ENCODE measurements around the gene CDC42BPA. TPM values are rescaled to one million over a fixed set of nuclear protein-coding genes. Genes with fewer than 3 reads are reported as not detected.

CDC42BPA gene
- total and polyA plus RNA-seq, 9 of the 15 experiments (the other 6 are each of a cell fraction or from before 2014, with no cell fraction given) = 8.0 to 77.5 (median 52.1) TPM

DNA sequence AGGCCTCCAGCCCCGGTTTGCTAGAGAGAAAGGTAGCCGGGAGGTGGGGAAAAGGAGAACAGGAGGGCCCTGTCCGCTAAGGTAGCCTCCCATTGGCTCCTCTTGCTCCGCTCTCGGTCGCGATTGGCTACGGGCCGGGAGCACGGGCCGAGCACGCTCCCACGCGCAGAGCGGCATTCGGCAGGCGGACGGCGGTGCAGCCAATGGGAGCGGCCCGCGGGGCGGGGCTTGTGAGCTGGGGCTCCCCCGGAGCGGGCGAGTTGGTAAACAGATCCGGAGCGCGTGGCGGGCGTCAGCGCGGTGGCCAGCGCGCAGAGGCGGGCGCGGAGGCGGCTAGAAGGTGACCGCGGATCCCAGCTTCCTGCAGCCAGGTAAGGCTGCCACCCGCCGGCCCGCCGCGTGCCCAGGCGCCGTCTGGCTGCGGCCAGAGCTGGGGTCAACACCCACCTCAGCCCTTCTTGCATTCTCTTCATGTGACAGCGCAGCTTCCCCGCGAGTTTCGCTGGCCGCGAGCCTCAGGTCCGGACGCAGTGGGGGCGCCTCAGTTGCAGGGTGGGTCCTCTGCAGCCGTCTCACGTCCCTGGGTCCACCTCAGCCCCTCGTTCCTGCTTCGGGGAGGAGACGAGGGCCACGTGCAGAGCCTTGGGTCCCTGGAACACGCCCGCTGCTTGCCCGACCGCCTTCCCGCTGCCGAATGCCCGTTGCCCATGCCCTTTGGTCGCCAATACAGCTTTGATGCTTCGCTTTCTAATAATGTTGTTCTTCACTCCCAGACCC lies 378.1 kb downstream of the CDC42BPA start, which contains the start of gene COQ8A (continued):
- 0 out of 2 replicates have a peak, but pooled peaks have one; percentile 29 for TF ChIP-seq SMAD3 (CRISPR knock-in tag; conservative IDR thresholded peaks at IDR 0.05)
- TF ChIP-seq CREM (IDR thresholded peaks at IDR 0.05; ENCODE audit: low read depth) = peak; percentile 87
- TF ChIP-seq PHF8 (IDR thresholded peaks at IDR 0.05; ENCODE audit: borderline replicate concordance, low read length) = peak; percentile 60; the same call in 1 of the 2 replicates
- TF ChIP-seq, protein P1, sequence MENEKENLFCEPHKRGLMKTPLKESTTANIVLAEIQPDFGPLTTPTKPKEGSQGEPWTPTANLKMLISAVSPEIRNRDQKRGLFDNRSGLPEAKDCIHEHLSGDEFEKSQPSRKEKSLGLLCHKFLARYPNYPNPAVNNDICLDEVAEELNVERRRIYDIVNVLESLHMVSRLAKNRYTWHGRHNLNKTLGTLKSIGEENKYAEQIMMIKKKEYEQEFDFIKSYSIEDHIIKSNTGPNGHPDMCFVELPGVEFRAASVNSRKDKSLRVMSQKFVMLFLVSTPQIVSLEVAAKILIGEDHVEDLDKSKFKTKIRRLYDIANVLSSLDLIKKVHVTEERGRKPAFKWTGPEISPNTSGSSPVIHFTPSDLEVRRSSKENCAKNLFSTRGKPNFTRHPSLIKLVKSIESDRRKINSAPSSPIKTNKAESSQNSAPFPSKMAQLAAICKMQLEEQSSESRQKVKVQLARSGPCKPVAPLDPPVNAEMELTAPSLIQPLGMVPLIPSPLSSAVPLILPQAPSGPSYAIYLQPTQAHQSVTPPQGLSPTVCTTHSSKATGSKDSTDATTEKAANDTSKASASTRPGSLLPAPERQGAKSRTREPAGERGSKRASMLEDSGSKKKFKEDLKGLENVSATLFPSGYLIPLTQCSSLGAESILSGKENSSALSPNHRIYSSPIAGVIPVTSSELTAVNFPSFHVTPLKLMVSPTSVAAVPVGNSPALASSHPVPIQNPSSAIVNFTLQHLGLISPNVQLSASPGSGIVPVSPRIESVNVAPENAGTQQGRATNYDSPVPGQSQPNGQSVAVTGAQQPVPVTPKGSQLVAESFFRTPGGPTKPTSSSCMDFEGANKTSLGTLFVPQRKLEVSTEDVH (IDR thresholded peaks at IDR 0.05; ENCODE audit: low read depth, partially characterized antibody) = no peak
- 0 out of 2 replicates have a peak, but pooled peaks have one; percentile 25 for TF ChIP-seq GABPA (tag; conservative IDR thresholded peaks at IDR 0.05; ENCODE audit: low read depth)
- TF ChIP-seq ZKSCAN3 (CRISPR knock-in tag; IDR thresholded peaks at IDR 0.05) = no peak
- TF ChIP-seq, protein P2, sequence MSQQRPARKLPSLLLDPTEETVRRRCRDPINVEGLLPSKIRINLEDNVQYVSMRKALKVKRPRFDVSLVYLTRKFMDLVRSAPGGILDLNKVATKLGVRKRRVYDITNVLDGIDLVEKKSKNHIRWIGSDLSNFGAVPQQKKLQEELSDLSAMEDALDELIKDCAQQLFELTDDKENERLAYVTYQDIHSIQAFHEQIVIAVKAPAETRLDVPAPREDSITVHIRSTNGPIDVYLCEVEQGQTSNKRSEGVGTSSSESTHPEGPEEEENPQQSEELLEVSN (IDR thresholded peaks at IDR 0.05; ENCODE audit: borderline replicate concordance in 1 of 2, extremely low read depth in 1 of 2, insufficient read depth in 1 of 2, insufficient read length in 1 of 2, low read depth in 1 of 2, low read length in 1 of 2, poor library complexity in 1 of 2, severe bottlenecking in 1 of 2) = peak; percentile 83 to 93
- TF ChIP-seq, protein P3, sequence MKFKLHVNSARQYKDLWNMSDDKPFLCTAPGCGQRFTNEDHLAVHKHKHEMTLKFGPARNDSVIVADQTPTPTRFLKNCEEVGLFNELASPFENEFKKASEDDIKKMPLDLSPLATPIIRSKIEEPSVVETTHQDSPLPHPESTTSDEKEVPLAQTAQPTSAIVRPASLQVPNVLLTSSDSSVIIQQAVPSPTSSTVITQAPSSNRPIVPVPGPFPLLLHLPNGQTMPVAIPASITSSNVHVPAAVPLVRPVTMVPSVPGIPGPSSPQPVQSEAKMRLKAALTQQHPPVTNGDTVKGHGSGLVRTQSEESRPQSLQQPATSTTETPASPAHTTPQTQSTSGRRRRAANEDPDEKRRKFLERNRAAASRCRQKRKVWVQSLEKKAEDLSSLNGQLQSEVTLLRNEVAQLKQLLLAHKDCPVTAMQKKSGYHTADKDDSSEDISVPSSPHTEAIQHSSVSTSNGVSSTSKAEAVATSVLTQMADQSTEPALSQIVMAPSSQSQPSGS (CRISPR knock-in tag; IDR thresholded peaks at IDR 0.05) = peak; percentile 87
- TF ChIP-seq POLR2G (IDR thresholded peaks at IDR 0.05; ENCODE audit: low read depth, low read length) = peak; percentile 93
- TF ChIP-seq TAF9B (IDR thresholded peaks at IDR 0.05; ENCODE audit: partially characterized antibody) = no peak
- TF ChIP-seq, protein P4, sequence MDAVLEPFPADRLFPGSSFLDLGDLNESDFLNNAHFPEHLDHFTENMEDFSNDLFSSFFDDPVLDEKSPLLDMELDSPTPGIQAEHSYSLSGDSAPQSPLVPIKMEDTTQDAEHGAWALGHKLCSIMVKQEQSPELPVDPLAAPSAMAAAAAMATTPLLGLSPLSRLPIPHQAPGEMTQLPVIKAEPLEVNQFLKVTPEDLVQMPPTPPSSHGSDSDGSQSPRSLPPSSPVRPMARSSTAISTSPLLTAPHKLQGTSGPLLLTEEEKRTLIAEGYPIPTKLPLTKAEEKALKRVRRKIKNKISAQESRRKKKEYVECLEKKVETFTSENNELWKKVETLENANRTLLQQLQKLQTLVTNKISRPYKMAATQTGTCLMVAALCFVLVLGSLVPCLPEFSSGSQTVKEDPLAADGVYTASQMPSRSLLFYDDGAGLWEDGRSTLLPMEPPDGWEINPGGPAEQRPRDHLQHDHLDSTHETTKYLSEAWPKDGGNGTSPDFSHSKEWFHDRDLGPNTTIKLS (IDR thresholded peaks at IDR 0.05; ENCODE audit: borderline replicate concordance, low read depth) = peak; percentile 72; the same call in 1 of the 2 replicates
- peak; percentile 96 for TF ChIP-seq LEF1 (IDR thresholded peaks at IDR 0.05)
- TF ChIP-seq HDAC8 (tag; IDR thresholded peaks at IDR 0.05) = 0 out of 2 replicates have a peak, but pooled peaks have one; percentile 26
- TF ChIP-seq BHLHE40 (IDR thresholded peaks at IDR 0.05; ENCODE audit: low read length) = peak; percentile 100
- peak; percentile 88 for TF ChIP-seq HMGN3 (IDR thresholded peaks at IDR 0.05; ENCODE audit: borderline replicate concordance, extremely low read depth, insufficient read length, low read depth, low read length)
- no peak for TF ChIP-seq NCOR1 (IDR thresholded peaks at IDR 0.05)
- TF ChIP-seq ZFP1 (CRISPR knock-in tag; IDR thresholded peaks at IDR 0.05) = peak; percentile 4; the same call in 1 of the 2 replicates
- TF ChIP-seq, protein P5, sequence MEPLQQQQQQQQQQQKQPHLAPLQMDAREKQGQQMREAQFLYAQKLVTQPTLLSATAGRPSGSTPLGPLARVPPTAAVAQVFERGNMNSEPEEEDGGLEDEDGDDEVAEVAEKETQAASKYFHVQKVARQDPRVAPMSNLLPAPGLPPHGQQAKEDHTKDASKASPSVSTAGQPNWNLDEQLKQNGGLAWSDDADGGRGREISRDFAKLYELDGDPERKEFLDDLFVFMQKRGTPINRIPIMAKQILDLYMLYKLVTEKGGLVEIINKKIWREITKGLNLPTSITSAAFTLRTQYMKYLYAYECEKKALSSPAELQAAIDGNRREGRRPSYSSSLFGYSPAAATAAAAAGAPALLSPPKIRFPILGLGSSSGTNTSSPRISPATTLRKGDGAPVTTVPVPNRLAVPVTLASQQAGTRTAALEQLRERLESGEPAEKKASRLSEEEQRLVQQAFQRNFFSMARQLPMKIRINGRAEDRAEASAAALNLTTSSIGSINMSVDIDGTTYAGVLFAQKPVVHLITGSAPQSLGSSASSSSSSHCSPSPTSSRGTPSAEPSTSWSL (CRISPR knock-in tag; IDR thresholded peaks at IDR 0.05; ENCODE audit: borderline replicate concordance) = peak; percentile 86; the same call in 1 of the 2 replicates
